ENCODE data around the gene AZI2. TPM values are rescaled to one million over a fixed set of nuclear protein-coding genes. Genes with fewer than 3 reads are reported as not detected.

The AZI2 gene
- total RNA-seq (2014; rRNA removed; shearing (Covaris generic)): 10.0 and 10.5 TPM in 2 replicates

- DNase-seq (ENCODE audit: low spot score): peak; percentile 89
These were observed at the start of gene AZI2, which contains the start of gene ZCWPW2 for GRCh38 chr3:28348629-28349468. TSS of gene AZI2 (minus strand) at chr3:28348824. CDS start at chr3:28340617, 8,207 bp downstream. TSS of gene ZCWPW2 (plus strand) at chr3:28348721. CDS start at chr3:28413069, 64,348 bp downstream.

GRCh38 chr3:28388978-28389377 is 40.4 kb upstream of the AZI2 start:
- no peak for DNase-seq (ENCODE audit: low spot score)

GRCh38 chr3:28386049-28386448 is 37.4 kb upstream of the AZI2 start:
- no peak for DNase-seq (ENCODE audit: low spot score)

- DNase-seq (ENCODE audit: low spot score): no peak
These were observed 27.8 kb upstream of the AZI2 start for GRCh38 chr3:28376424-28376823.

GRCh38 chr3:28349469-28350000 is 911 bp upstream of the AZI2 start:
- no peak for DNase-seq (ENCODE audit: low spot score)

- DNase-seq (ENCODE audit: low spot score): peak; percentile 36
These were observed 377 bp downstream of the AZI2 start for GRCh38 chr3:28348265-28348628.

- peak; percentile 8 for DNase-seq (ENCODE audit: low spot score)
These were observed 1.0 kb downstream of the AZI2 start for GRCh38 chr3:28347374-28348264.

GRCh38 chr3:28345690-28346089 is 2.9 kb downstream of the AZI2 start:
- no peak for DNase-seq (ENCODE audit: low spot score)

GRCh38 chr3:28343144-28343543 is 5.5 kb downstream of the AZI2 start:
- DNase-seq (ENCODE audit: low spot score): no peak

- no peak for DNase-seq (ENCODE audit: low spot score)
These were observed 11.4 kb downstream of the AZI2 start for GRCh38 chr3:28337230-28337629.

GRCh38 chr3:28335246-28335645 is 13.4 kb downstream of the AZI2 start:
- no peak for DNase-seq (ENCODE audit: low spot score)

GRCh38 chr3:28334552-28334951 is 14.1 kb downstream of the AZI2 start:
- no peak for DNase-seq (ENCODE audit: low spot score)

- DNase-seq (ENCODE audit: low spot score): peak; percentile 41
These were observed 20.2 kb downstream of the AZI2 start for GRCh38 chr3:28328188-28329151.

- no peak for DNase-seq (ENCODE audit: low spot score)
These were observed 22.1 kb downstream of the AZI2 start for GRCh38 chr3:28326458-28326926.

- DNase-seq (ENCODE audit: low spot score): no peak
These were observed 26.2 kb downstream of the AZI2 start for GRCh38 chr3:28322464-28322863.

GRCh38 chr3:28320981-28321380 is 27.6 kb downstream of the AZI2 start:
- DNase-seq (ENCODE audit: low spot score): no peak

GRCh38 chr3:28317438-28318022 is 31.1 kb downstream of the AZI2 start:
- peak; percentile 43 for DNase-seq (ENCODE audit: low spot score)

GRCh38 chr3:28316226-28316625 is 32.4 kb downstream of the AZI2 start:
- no peak for DNase-seq (ENCODE audit: low spot score)

- DNase-seq (ENCODE audit: low spot score): no peak
These were observed 32.9 kb downstream of the AZI2 start for GRCh38 chr3:28315711-28316110.

GRCh38 chr3:28308196-28308595 is 40.4 kb downstream of the AZI2 start:
- no peak for DNase-seq (ENCODE audit: low spot score)
